Lung microvascular endothelial cell (primary cell): ENCODE data around the gene SPHK2. TPM values are rescaled to one million over a fixed set of nuclear protein-coding genes. Genes with fewer than 3 reads are reported as not detected.
A peak's percentile ranks its signal among the peaks of the same experiment; 100 is the strongest.
"Not testable (repeated sequence)": the region's sequence is repeated elsewhere in the genome, so short reads cannot be mapped to it uniquely, and the experiment has no call there.

Experiments used
- DNase-seq, 2 donors: peaks; one replicate each; pipeline versions ENCODE4 v3.0.0 to v3.0.0-alpha.2; 2010; ENCODE audit warnings: low read depth in 2 of 2
- total RNA-seq: library from RNA; depleted of rRNA; stranded (reverse); fragments of >200 nt; gene quantifications from 2 replicates; pipeline ENCODE4 v1.2.1, GENCODE V29; 2014

SPHK2 gene
- 5.4 and 6.3 TPM in 2 replicates for total RNA-seq

- peak; percentile 100 for DNase-seq
These were observed at the start of gene SPHK2, which contains the start of gene RPL18 for GRCh38 chr19:48618916-48619691. Gene SPHK2 (plus strand): TSS chr19:48619506. CDS start chr19:48620515, 1,009 bp downstream. Gene RPL18 (minus strand): TSS chr19:48619178. CDS start chr19:48619143, 35 bp downstream.

GRCh38 chr19:48569814-48570213 lies 49.5 kb upstream of the SPHK2 start:
- no peak for DNase-seq

GRCh38 chr19:48571378-48572162 lies 47.7 kb upstream of the SPHK2 start:
- DNase-seq: no peak

GRCh38 chr19:48573163-48573505 lies 46.2 kb upstream of the SPHK2 start:
- DNase-seq: no peak

GRCh38 chr19:48575931-48576622 lies 43.2 kb upstream of the SPHK2 start:
- DNase-seq: no peak

GRCh38 chr19:48577908-48578307 lies 41.4 kb upstream of the SPHK2 start:
- not testable (repeated sequence) for DNase-seq

- DNase-seq: no peak
These were observed 40.4 kb upstream of the SPHK2 start for GRCh38 chr19:48578891-48579290.

GRCh38 chr19:48582168-48582567 lies 37.1 kb upstream of the SPHK2 start:
- no peak for DNase-seq

GRCh38 chr19:48587387-48587786 lies 31.9 kb upstream of the SPHK2 start:
- DNase-seq: no peak

GRCh38 chr19:48588670-48589401 lies 30.5 kb upstream of the SPHK2 start:
- peak; percentile 82 to 90 for DNase-seq

- DNase-seq: peak in 1 of 2 donors; percentile 16
These were observed 28.3 kb upstream of the SPHK2 start for GRCh38 chr19:48591021-48591420.

- DNase-seq: no peak
These were observed 24.1 kb upstream of the SPHK2 start for GRCh38 chr19:48595171-48595570.

GRCh38 chr19:48595833-48596232 lies 23.5 kb upstream of the SPHK2 start:
- DNase-seq: no peak

- DNase-seq: no peak
These were observed 23.1 kb upstream of the SPHK2 start for GRCh38 chr19:48596237-48596636.

GRCh38 chr19:48596679-48597465 lies 22.4 kb upstream of the SPHK2 start:
- DNase-seq: peak; percentile 35 to 43

GRCh38 chr19:48598996-48599700 lies 20.2 kb upstream of the SPHK2 start:
- DNase-seq: no peak

- DNase-seq: no peak
These were observed 18.5 kb upstream of the SPHK2 start for GRCh38 chr19:48600679-48601417.

GRCh38 chr19:48603001-48603400 lies 16.3 kb upstream of the SPHK2 start:
- DNase-seq: no peak

GRCh38 chr19:48603449-48603848 lies 15.9 kb upstream of the SPHK2 start:
- DNase-seq: no peak
